HepG2 (cell line): Measurements from ENCODE around the gene RPS17.

Experiments
- CREB1 ChIP-seq, 2 experiments: fragments of 450-650 bp in 1 of 2; IDR thresholded peaks; 2 replicates each; pipeline ENCODE4 v1.6.1; 2016 to 2017; ENCODE audit warnings: control low read depth in 1 of 2, mild to moderate bottlenecking in 1 of 2, missing compliant biosample characterization in 1 of 2, missing genetic modification characterization in 1 of 2
- CTCF ChIP-seq: sonication (generic); formaldehyde crosslinking; IDR thresholded peaks from 2 replicates; pipeline ENCODE4 v1.5.0; 2020; ENCODE audit warnings: mild to moderate bottlenecking, missing genetic modification reagents, moderate library complexity
- ELF4 ChIP-seq: sonication (generic); formaldehyde crosslinking; IDR thresholded peaks from 2 replicates; pipeline ENCODE4 v1.5.0; 2020; ENCODE audit warnings: missing genetic modification reagents, mild to moderate bottlenecking, moderate library complexity, borderline replicate concordance
- FOXA3 ChIP-seq: IDR thresholded peaks from 2 replicates; pipeline ENCODE4 v1.6.1; 2016; ENCODE audit warnings: missing genetic modification reagents, missing compliant biosample characterization
- KDM3A ChIP-seq: IDR thresholded peaks from 2 replicates; pipeline ENCODE4 v1.6.1; 2018; ENCODE audit warnings: low read depth, missing compliant biosample characterization
- POLR2AphosphoS5 ChIP-seq: IDR thresholded peaks from 2 replicates; pipeline ENCODE4 v1.6.1; 2012; ENCODE audit warnings: low read depth, low read length
- SP2 ChIP-seq: sonication (generic); formaldehyde crosslinking; IDR thresholded peaks from 2 replicates; pipeline ENCODE4 v1.5.1; 2020; ENCODE audit warnings: mild to moderate bottlenecking, missing genetic modification reagents

DNA sequence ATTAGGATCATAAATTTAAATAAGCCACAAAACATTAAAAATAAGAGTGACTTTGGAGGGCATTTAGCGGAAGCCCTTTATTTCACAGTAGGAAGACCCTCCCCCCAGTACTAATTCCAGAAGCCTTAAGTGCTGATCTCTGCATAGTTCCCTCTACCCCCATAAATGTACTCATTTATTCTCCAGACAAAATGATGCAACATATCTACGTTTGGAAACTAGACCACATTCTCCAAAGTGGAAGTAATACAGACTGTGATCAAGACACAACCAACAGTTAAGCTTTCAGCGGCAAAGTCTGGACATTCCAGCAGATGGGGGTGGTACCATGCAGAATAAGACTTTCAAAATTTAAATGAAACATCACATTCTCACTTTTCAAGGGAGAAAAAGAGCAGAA is 44.8 kb upstream of the RPS17 start:
- TF ChIP-seq CTCF (CRISPR knock-in tag): no peak
- TF ChIP-seq ELF4 (CRISPR knock-in tag): no peak
- TF ChIP-seq POLR2AphosphoS5: no peak
- no peak for TF ChIP-seq FOXA3 (CRISPR knock-in tag)
- TF ChIP-seq SP2 (CRISPR knock-in tag): no peak
- TF ChIP-seq KDM3A (CRISPR knock-in tag): no peak
- no peak for TF ChIP-seq CREB1 (IDR thresholded peaks at IDR 0.05)
- no peak for TF ChIP-seq CREB1 (CRISPR knock-in tag; IDR thresholded peaks at IDR 0.05)
